ENCODE data around the gene CCDC142. TPM values are rescaled to one million over a fixed set of nuclear protein-coding genes. Genes with fewer than 3 reads are reported as not detected.

CCDC142 gene
- total and polyA plus RNA-seq, 9 of the 15 experiments (the other 6 are each of a cell fraction or from before 2014, with no cell fraction given) = 0.55 to 11.7 (median 7.2) TPM

DNA sequence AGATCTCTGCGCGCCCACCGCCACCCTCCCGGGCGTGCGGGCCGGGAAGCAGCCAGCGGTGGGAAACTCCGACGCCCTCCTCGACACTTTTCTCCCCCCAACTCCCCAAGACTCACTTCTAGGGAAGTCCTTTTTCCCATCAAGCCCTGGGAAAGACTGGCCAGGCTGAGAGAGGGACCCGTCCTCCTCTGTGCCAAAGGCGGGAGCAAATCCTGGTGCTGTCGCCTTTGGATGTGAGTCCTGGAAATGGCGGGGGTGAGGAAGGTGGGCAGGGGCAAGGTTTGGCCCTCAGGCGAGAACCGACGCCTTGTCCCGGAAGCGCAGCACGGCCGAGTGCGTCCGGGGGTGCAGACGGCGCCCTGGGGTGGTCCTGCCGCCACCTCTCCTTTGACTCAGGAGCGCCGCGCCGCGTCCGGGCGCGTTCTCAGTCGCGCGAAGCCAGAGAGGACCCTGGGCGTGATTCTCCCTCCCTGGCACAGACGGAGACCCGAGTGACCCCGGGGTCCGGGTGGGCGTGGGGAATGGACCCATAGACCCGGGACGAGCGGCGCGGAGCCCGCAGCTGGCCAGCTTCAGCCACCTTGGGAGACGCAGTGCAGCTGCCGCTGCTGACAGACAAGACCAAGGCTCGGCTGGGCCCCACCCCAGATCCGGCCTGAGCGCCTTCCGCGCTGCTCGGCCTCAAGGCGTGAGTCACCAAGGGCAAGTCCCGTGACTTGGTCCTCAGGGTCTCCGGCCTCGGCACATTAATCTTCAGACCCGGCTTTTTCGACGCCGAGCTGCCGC is 20.1 kb upstream of the CCDC142 start (continued):
- TF ChIP-seq, protein P1, sequence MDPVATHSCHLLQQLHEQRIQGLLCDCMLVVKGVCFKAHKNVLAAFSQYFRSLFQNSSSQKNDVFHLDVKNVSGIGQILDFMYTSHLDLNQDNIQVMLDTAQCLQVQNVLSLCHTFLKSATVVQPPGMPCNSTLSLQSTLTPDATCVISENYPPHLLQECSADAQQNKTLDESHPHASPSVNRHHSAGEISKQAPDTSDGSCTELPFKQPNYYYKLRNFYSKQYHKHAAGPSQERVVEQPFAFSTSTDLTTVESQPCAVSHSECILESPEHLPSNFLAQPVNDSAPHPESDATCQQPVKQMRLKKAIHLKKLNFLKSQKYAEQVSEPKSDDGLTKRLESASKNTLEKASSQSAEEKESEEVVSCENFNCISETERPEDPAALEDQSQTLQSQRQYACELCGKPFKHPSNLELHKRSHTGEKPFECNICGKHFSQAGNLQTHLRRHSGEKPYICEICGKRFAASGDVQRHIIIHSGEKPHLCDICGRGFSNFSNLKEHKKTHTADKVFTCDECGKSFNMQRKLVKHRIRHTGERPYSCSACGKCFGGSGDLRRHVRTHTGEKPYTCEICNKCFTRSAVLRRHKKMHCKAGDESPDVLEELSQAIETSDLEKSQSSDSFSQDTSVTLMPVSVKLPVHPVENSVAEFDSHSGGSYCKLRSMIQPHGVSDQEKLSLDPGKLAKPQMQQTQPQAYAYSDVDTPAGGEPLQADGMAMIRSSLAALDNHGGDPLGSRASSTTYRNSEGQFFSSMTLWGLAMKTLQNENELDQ (CRISPR knock-in tag; IDR thresholded peaks at IDR 0.05; ENCODE audit: borderline replicate concordance) = no peak
- TF ChIP-seq, protein P2, sequence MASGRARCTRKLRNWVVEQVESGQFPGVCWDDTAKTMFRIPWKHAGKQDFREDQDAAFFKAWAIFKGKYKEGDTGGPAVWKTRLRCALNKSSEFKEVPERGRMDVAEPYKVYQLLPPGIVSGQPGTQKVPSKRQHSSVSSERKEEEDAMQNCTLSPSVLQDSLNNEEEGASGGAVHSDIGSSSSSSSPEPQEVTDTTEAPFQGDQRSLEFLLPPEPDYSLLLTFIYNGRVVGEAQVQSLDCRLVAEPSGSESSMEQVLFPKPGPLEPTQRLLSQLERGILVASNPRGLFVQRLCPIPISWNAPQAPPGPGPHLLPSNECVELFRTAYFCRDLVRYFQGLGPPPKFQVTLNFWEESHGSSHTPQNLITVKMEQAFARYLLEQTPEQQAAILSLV (tag; IDR thresholded peaks at IDR 0.05) = no peak
- TF ChIP-seq TCF3 (CRISPR knock-in tag; IDR thresholded peaks at IDR 0.05) (no peak; the same call in 1 of the 2 replicates), SLC30A9 (CRISPR knock-in tag; IDR thresholded peaks at IDR 0.05) (no peak), ZKSCAN3 (CRISPR knock-in tag; IDR thresholded peaks at IDR 0.05) (no peak), MTA1 (IDR thresholded peaks at IDR 0.05; ENCODE audit: borderline replicate concordance) (0 out of 2 replicates have a peak, but pooled peaks have one; percentile 27), ZNF124 (CRISPR knock-in tag; IDR thresholded peaks at IDR 0.05) (no peak), ELF4 (CRISPR knock-in tag; IDR thresholded peaks at IDR 0.05) (no peak), ASH1L (IDR thresholded peaks at IDR 0.05; ENCODE audit: borderline replicate concordance, low read depth, partially characterized antibody) (no peak), STAT5A (IDR thresholded peaks at IDR 0.05; ENCODE audit: borderline replicate concordance, low read length) (no peak), ETS2 (tag; IDR thresholded peaks at IDR 0.05; ENCODE audit: borderline replicate concordance, poor library complexity, severe bottlenecking) (no peak), RBM25 (IDR thresholded peaks at IDR 0.05; ENCODE audit: low read depth, low read length, severe bottlenecking) (no peak), PTRF (tag; IDR thresholded peaks at IDR 0.05) (no peak), PRPF4 (IDR thresholded peaks at IDR 0.05; ENCODE audit: insufficient read depth, low read depth, low read length, poor library complexity, severe bottlenecking) (no peak), FOXA3 (CRISPR knock-in tag; conservative IDR thresholded peaks at IDR 0.05 in 1 of 2, IDR thresholded peaks at IDR 0.05 in 1 of 2) (no peak), LEF1 (IDR thresholded peaks at IDR 0.05) (peak; percentile 65)
- TF ChIP-seq, protein P3, sequence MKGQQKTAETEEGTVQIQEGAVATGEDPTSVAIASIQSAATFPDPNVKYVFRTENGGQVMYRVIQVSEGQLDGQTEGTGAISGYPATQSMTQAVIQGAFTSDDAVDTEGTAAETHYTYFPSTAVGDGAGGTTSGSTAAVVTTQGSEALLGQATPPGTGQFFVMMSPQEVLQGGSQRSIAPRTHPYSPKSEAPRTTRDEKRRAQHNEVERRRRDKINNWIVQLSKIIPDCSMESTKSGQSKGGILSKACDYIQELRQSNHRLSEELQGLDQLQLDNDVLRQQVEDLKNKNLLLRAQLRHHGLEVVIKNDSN (CRISPR knock-in tag; IDR thresholded peaks at IDR 0.05) = peak; percentile 51; the same call in 1 of the 2 replicates
- TF ChIP-seq, protein P4, sequence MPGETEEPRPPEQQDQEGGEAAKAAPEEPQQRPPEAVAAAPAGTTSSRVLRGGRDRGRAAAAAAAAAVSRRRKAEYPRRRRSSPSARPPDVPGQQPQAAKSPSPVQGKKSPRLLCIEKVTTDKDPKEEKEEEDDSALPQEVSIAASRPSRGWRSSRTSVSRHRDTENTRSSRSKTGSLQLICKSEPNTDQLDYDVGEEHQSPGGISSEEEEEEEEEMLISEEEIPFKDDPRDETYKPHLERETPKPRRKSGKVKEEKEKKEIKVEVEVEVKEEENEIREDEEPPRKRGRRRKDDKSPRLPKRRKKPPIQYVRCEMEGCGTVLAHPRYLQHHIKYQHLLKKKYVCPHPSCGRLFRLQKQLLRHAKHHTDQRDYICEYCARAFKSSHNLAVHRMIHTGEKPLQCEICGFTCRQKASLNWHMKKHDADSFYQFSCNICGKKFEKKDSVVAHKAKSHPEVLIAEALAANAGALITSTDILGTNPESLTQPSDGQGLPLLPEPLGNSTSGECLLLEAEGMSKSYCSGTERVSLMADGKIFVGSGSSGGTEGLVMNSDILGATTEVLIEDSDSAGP (CRISPR knock-in tag; IDR thresholded peaks at IDR 0.05) = no peak
- TF ChIP-seq, protein P5, sequence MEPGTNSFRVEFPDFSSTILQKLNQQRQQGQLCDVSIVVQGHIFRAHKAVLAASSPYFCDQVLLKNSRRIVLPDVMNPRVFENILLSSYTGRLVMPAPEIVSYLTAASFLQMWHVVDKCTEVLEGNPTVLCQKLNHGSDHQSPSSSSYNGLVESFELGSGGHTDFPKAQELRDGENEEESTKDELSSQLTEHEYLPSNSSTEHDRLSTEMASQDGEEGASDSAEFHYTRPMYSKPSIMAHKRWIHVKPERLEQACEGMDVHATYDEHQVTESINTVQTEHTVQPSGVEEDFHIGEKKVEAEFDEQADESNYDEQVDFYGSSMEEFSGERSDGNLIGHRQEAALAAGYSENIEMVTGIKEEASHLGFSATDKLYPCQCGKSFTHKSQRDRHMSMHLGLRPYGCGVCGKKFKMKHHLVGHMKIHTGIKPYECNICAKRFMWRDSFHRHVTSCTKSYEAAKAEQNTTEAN (CRISPR knock-in tag; IDR thresholded peaks at IDR 0.05) = no peak

Measured in K562 (cell line).